WTC11 (cell line): ENCODE measurements around the gene SKP2.

Source experiments
- CREM ChIP-seq: sonication (generic); formaldehyde crosslinking; IDR thresholded peaks from 2 replicates; pipeline ENCODE4 v1.8.1; 2022; ENCODE audit warnings: mild to moderate bottlenecking, missing genetic modification reagents, moderate library complexity
- JUN ChIP-seq: sonication (generic); formaldehyde crosslinking; IDR thresholded peaks from 2 replicates; pipeline ENCODE4 v1.8.0; 2023; ENCODE audit warnings: mild to moderate bottlenecking, missing genetic modification reagents
- SOX15 ChIP-seq: fragments of 250-450 bp; sonication (Bioruptor Pico); IDR thresholded peaks from 2 replicates; pipeline ENCODE4 v1.9.0; 2021; ENCODE audit warnings: mild to moderate bottlenecking
- TP53 ChIP-seq: sonication (generic); formaldehyde crosslinking; IDR thresholded peaks from 2 replicates; pipeline ENCODE4 v1.8.1; 2023; ENCODE audit warnings: mild to moderate bottlenecking, missing genetic modification reagents
- TF ChIP-seq, protein P1 (sequence below): fragments of 200-600 bp; IDR thresholded peaks from 2 replicates; pipeline ENCODE4 v1.8.0; 2022; ENCODE audit warnings: antibody characterized with exemption
- TF ChIP-seq, protein P2 (sequence below): sonication (generic); formaldehyde crosslinking; IDR thresholded peaks from 2 replicates; pipeline ENCODE4 v1.8.0; 2022; ENCODE audit warnings: mild to moderate bottlenecking, missing genetic modification reagents
- TF ChIP-seq, protein P3 (sequence below): sonication (generic); formaldehyde crosslinking; IDR thresholded peaks from 2 replicates; pipeline ENCODE4 v1.8.1; 2022; ENCODE audit warnings: low read depth, missing genetic modification reagents, borderline replicate concordance
- TF ChIP-seq, protein P4 (sequence below): sonication (generic); formaldehyde crosslinking; IDR thresholded peaks from 2 replicates; pipeline ENCODE4 v1.8.1; 2023; ENCODE audit warnings: mild to moderate bottlenecking, moderate library complexity, missing genetic modification reagents

DNA sequence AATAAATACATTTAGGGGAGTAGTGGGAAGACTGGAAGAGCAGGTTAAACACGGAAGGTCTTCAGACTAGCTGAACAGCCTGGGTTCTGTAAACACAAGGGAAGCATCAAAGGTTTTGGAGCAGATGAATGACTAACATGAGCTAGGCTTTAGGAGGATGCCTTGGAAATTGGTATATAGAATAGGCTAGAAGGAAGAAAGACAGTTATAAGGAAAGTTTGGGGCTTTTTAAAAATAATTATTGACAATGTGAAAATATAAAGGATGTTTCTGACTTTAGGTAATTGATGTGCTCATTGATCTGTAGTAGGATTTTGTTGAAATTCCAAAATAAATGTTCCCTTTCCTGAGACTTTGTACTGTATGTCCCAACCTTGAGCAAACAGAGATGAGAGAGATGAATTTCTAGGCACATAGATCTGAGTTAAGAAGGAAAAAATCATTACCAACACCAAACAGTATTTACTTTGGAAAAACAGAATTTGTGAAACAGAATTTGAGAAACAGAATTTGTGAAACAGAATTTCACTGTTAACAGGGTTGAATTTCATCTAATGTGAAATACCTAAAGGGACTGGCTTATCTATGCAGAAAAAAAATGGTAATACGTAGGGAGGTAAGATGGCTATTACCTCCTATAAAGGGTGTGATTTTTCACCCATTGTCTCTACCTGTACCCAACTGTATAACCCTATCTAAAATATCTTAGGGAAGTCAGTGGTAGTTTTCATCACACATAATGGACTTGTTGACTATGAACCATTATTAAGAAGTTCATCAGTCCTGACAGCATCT is 28.8 kb downstream of the SKP2 start:
- no peak for TF ChIP-seq TP53 (CRISPR knock-in tag)
- TF ChIP-seq, protein P1, sequence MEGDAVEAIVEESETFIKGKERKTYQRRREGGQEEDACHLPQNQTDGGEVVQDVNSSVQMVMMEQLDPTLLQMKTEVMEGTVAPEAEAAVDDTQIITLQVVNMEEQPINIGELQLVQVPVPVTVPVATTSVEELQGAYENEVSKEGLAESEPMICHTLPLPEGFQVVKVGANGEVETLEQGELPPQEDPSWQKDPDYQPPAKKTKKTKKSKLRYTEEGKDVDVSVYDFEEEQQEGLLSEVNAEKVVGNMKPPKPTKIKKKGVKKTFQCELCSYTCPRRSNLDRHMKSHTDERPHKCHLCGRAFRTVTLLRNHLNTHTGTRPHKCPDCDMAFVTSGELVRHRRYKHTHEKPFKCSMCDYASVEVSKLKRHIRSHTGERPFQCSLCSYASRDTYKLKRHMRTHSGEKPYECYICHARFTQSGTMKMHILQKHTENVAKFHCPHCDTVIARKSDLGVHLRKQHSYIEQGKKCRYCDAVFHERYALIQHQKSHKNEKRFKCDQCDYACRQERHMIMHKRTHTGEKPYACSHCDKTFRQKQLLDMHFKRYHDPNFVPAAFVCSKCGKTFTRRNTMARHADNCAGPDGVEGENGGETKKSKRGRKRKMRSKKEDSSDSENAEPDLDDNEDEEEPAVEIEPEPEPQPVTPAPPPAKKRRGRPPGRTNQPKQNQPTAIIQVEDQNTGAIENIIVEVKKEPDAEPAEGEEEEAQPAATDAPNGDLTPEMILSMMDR: no peak
- TF ChIP-seq, protein P2, sequence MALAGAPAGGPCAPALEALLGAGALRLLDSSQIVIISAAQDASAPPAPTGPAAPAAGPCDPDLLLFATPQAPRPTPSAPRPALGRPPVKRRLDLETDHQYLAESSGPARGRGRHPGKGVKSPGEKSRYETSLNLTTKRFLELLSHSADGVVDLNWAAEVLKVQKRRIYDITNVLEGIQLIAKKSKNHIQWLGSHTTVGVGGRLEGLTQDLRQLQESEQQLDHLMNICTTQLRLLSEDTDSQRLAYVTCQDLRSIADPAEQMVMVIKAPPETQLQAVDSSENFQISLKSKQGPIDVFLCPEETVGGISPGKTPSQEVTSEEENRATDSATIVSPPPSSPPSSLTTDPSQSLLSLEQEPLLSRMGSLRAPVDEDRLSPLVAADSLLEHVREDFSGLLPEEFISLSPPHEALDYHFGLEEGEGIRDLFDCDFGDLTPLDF (CRISPR knock-in tag): no peak
- TF ChIP-seq, protein P3, sequence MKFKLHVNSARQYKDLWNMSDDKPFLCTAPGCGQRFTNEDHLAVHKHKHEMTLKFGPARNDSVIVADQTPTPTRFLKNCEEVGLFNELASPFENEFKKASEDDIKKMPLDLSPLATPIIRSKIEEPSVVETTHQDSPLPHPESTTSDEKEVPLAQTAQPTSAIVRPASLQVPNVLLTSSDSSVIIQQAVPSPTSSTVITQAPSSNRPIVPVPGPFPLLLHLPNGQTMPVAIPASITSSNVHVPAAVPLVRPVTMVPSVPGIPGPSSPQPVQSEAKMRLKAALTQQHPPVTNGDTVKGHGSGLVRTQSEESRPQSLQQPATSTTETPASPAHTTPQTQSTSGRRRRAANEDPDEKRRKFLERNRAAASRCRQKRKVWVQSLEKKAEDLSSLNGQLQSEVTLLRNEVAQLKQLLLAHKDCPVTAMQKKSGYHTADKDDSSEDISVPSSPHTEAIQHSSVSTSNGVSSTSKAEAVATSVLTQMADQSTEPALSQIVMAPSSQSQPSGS (CRISPR knock-in tag): no peak
- no peak for TF ChIP-seq CREM
- TF ChIP-seq, protein P4, sequence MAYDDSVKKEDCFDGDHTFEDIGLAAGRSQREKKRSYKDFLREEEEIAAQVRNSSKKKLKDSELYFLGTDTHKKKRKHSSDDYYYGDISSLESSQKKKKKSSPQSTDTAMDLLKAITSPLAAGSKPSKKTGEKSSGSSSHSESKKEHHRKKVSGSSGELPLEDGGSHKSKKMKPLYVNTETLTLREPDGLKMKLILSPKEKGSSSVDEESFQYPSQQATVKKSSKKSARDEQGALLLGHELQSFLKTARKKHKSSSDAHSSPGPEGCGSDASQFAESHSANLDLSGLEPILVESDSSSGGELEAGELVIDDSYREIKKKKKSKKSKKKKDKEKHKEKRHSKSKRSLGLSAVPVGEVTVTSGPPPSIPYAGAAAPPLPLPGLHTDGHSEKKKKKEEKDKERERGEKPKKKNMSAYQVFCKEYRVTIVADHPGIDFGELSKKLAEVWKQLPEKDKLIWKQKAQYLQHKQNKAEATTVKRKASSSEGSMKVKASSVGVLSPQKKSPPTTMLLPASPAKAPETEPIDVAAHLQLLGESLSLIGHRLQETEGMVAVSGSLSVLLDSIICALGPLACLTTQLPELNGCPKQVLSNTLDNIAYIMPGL: no peak
- no peak for TF ChIP-seq JUN
- TF ChIP-seq SOX15 (CRISPR knock-in tag): no peak
